ENCODE results near the gene KCNK7.
"Not testable (repeated sequence)": the region's sequence is repeated elsewhere in the genome, so short reads cannot be mapped to it uniquely, and the experiment has no call there.

Gene KCNK7, protein sequence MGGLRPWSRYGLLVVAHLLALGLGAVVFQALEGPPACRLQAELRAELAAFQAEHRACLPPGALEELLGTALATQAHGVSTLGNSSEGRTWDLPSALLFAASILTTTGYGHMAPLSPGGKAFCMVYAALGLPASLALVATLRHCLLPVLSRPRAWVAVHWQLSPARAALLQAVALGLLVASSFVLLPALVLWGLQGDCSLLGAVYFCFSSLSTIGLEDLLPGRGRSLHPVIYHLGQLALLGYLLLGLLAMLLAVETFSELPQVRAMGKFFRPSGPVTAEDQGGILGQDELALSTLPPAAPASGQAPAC

DNA sequence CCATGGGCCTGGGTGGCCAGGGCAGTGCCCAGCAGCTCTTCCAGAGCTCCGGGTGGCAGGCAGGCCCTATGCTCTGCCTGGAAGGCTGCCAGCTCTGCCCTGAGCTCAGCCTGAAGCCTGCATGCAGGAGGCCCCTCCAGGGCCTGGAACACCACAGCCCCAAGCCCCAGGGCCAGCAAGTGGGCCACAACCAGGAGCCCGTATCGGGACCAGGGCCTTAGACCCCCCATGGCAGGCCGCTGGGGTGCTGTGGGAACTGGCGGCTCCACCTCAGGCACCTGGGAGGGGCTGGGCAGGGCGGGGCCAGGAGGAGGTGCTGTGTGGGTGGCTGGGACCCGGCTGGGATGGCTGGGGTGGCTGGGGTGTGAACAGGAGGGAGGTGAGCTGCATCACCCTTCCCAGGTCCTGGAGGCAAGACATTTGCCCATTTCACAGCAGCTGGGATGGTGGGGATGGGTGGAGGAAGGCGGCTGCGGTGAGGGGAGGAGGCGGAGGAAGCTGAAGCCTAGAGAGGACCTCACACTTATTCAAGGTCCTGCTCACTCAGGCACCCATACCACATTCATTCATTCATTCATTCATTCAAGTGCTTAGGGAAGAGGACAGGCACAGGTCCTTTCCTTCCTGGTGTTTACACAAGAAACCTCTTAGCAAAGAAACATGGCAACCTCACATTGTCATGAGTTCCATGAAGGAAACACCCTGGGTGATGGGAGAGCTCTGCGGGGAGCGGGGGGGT lies at the start of gene KCNK7:
Gene KCNK7 (minus strand): TSS at position 258 of the 739 bp plus-strand sequence. CDS start 28 bp downstream, at position 230.
- no peak within 1 kb of the TSS for H3K4me3 ChIP-seq (ENCODE audit: low read length)
- peaks cover 13% of the 10 kb centered on the region for H3K4me1 ChIP-seq (ENCODE audit: control insufficient read depth, insufficient read depth, low read length)
- DNase-seq (ENCODE audit: low read depth) = no peak
- peak within 1 kb of the TSS; percentile 46 for H3K9ac ChIP-seq (ENCODE audit: low read length)
- H3K27me3 ChIP-seq (replicated peaks; ENCODE audit: control insufficient read depth, insufficient read depth, low read length) = no peaks in the 10 kb centered on the region
- peaks cover 18% of the 10 kb centered on the region for H3K36me3 ChIP-seq (ENCODE audit: control insufficient read depth, insufficient read depth, low read length, severe bottlenecking)
- no peaks in the 10 kb centered on the region for H3K9me3 ChIP-seq (ENCODE audit: control insufficient read depth, low read length)

DNA sequence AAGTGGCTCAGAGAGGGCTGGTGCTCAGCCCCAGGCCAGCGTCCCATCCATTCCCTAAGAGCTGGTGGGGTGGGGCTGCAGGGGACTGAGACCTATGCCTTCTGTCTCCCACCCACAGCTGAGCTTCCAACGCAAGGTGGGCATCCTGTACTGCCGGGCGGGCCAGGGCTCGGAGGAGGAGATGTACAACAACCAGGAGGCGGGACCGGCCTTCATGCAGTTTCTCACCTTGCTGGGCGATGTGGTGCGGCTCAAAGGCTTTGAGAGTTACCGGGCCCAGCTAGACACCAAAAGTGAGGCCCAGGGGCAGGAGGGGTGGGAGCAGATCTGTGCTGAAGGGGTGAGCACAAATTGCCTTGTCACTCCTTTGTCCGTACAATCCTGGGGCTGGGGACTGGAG lies 49.2 kb upstream of the KCNK7 start:
- H3K9ac ChIP-seq (ENCODE audit: low read length) = no peak overlapping the region
- no peak overlapping the region for H3K4me3 ChIP-seq (ENCODE audit: low read length)
- no peaks in the 10 kb centered on the region for H3K27me3 ChIP-seq (replicated peaks; ENCODE audit: control insufficient read depth, insufficient read depth, low read length)
- no peaks in the 10 kb centered on the region for H3K9me3 ChIP-seq (ENCODE audit: control insufficient read depth, low read length)
- no peaks in the 10 kb centered on the region for H3K36me3 ChIP-seq (ENCODE audit: control insufficient read depth, insufficient read depth, low read length, severe bottlenecking)
- DNase-seq (ENCODE audit: low read depth) = no peak
- H3K4me1 ChIP-seq (ENCODE audit: control insufficient read depth, insufficient read depth, low read length) = no peaks in the 10 kb centered on the region

DNA sequence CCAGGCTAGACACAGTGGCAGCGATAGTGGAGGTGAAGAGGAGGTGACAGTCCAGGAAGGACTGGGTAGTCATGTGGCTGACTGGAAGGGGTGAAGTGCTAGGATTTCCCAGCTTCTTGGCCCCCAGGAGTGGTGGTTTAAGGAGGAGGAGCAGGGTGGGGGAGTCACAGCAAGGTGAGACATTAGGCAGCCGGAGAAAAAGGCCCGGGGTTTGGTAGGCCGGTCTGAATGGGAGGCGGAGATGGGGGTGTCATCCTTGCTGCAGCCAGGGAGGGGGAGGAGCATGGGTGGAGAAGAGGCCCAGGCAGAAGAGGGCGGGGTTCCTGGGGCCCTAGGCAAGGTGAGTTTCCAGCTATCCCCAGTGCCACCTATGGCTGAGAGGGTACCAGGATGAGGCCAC lies 48.4 kb upstream of the KCNK7 start:
- Histone ChIP-seq H3K27me3 (replicated peaks; ENCODE audit: control insufficient read depth, insufficient read depth, low read length) (no peaks in the 10 kb centered on the region), H3K4me3 (ENCODE audit: low read length) (no peak overlapping the region), H3K9ac (ENCODE audit: low read length) (no peak overlapping the region), H3K9me3 (ENCODE audit: control insufficient read depth, low read length) (no peaks in the 10 kb centered on the region), H3K4me1 (ENCODE audit: control insufficient read depth, insufficient read depth, low read length) (no peaks in the 10 kb centered on the region), H3K36me3 (ENCODE audit: control insufficient read depth, insufficient read depth, low read length, severe bottlenecking) (no peaks in the 10 kb centered on the region)
- no peak for DNase-seq (ENCODE audit: low read depth)

DNA sequence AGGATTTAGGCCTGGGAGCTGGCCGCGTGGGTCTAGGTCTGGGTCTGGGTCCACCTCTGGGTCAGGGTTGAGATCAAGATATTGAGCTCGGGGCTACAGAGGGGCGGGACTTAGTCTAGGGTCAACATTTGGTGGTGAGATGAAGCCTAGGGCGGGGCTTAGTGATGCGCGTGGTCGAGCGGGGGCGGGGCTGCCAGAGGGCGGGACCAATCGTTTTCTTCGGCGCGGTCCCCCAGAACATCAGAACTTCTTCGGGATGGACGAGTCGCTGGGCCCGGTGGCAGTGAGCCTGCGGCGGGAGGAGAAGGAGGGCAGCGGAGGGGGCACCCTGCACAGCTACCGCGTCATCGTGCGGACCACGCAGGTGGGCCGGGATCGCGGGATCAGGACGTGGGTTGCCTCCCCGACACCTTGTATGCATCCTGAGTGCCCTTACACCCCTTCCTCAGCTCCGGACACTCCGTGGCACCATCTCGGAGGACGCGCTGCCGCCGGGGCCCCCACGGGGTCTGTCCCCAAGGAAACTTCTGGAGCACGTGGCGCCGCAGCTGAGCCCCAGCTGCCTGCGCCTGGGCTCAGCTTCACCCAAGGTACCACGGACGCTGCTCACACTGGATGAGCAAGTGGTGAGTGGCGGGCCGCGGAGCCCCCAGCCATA lies 46.5 kb upstream of the KCNK7 start:
- no peaks in the 10 kb centered on the region for H3K27me3 ChIP-seq (replicated peaks; ENCODE audit: control insufficient read depth, insufficient read depth, low read length)
- H3K4me3 ChIP-seq (ENCODE audit: low read length) = no peak overlapping the region
- H3K36me3 ChIP-seq (ENCODE audit: control insufficient read depth, insufficient read depth, low read length, severe bottlenecking) = peaks cover under 1% of the 10 kb centered on the region
- no peaks in the 10 kb centered on the region for H3K9me3 ChIP-seq (ENCODE audit: control insufficient read depth, low read length)
- no peak overlapping the region for H3K9ac ChIP-seq (ENCODE audit: low read length)
- DNase-seq (ENCODE audit: low read depth) = no peak
- H3K4me1 ChIP-seq (ENCODE audit: control insufficient read depth, insufficient read depth, low read length) = peaks cover 13% of the 10 kb centered on the region

DNA sequence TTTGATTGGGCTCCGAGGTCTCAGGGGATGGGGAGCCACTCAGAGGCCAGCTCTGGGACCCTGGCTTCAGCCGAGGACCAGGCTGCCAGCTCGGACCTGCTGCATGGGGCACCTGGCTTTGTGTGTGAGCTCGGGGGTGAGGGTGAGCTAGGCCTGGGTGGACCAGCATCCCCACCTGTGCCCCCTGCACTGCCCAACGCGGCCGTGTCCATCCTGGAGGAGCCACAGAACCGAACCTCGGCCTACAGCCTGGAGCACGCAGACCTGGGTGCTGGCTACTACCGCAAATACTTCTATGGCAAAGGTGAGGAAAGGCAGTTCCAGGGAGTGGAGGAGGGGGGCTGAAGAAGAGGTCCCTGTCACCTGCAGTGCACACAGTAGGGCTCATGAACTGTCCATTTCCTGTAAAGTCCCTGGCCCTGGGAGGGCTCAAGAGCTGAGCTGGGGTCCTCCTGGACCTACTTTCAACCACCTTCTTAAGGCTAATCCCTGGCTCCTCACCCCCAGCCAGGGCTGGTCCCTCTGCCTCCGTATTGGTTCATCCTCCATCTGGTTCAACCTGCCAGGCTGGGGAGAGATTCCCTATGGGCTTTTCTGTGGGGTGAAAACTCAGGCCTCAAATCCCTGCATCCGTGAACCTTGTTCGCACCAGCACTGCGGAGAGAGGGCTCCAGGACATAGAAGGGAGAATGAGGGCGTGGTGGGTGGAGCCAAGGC lies 45.9 kb upstream of the KCNK7 start:
- DNase-seq (ENCODE audit: low read depth) = no peak
- Histone ChIP-seq H3K4me1 (ENCODE audit: control insufficient read depth, insufficient read depth, low read length) (peaks cover 13% of the 10 kb centered on the region), H3K36me3 (ENCODE audit: control insufficient read depth, insufficient read depth, low read length, severe bottlenecking) (peaks cover 6% of the 10 kb centered on the region), H3K4me3 (ENCODE audit: low read length) (no peak overlapping the region), H3K27me3 (replicated peaks; ENCODE audit: control insufficient read depth, insufficient read depth, low read length) (no peaks in the 10 kb centered on the region), H3K9me3 (ENCODE audit: control insufficient read depth, low read length) (no peaks in the 10 kb centered on the region), H3K9ac (ENCODE audit: low read length) (no peak overlapping the region)

DNA sequence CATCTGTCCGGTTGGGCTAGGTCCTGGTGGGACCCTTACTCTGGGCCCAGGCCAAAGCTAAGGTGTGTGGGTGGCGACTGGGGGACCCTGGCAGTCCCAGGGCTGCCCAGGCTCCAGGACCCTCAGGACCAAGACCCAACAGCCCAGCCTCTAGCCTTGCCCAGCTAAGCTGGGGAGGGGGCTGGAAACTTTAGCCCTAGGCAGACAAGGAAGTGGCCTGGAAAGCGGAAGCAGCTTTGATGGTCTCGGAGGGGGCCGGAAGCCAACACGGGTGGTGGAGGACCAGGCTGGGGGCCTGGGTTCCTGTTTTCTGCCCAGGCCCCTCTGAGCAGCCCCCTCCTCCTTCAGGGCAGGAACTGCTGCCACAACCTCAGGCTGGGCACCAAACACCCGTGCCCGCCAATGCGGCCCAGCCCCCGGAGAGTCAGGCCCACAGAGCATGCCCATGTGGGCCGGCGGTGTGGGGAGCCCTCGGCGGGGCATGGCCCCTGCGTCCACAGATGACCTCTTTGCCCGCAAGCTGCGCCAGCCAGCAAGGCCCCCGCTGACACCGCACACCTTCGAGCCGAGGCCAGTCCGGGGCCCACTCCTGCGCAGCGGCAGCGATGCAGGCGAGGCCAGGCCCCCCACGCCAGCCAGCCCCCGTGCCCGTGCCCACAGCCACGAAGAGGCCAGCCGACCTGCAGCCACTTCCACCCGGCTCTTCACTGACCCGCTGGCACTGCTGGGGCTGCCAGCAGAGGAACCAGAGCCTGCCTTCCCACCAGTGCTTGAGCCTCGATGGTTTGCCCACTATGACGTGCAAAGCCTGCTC lies 45.1 kb upstream of the KCNK7 start:
- no peak overlapping the region for H3K9ac ChIP-seq (ENCODE audit: low read length)
- no peak for DNase-seq (ENCODE audit: low read depth)
- H3K4me3 ChIP-seq (ENCODE audit: low read length) = no peak overlapping the region
- H3K4me1 ChIP-seq (ENCODE audit: control insufficient read depth, insufficient read depth, low read length) = peaks cover 13% of the 10 kb centered on the region
- peaks cover 14% of the 10 kb centered on the region for H3K36me3 ChIP-seq (ENCODE audit: control insufficient read depth, insufficient read depth, low read length, severe bottlenecking)
- H3K27me3 ChIP-seq (replicated peaks; ENCODE audit: control insufficient read depth, insufficient read depth, low read length) = no peaks in the 10 kb centered on the region
- no peaks in the 10 kb centered on the region for H3K9me3 ChIP-seq (ENCODE audit: control insufficient read depth, low read length)

DNA sequence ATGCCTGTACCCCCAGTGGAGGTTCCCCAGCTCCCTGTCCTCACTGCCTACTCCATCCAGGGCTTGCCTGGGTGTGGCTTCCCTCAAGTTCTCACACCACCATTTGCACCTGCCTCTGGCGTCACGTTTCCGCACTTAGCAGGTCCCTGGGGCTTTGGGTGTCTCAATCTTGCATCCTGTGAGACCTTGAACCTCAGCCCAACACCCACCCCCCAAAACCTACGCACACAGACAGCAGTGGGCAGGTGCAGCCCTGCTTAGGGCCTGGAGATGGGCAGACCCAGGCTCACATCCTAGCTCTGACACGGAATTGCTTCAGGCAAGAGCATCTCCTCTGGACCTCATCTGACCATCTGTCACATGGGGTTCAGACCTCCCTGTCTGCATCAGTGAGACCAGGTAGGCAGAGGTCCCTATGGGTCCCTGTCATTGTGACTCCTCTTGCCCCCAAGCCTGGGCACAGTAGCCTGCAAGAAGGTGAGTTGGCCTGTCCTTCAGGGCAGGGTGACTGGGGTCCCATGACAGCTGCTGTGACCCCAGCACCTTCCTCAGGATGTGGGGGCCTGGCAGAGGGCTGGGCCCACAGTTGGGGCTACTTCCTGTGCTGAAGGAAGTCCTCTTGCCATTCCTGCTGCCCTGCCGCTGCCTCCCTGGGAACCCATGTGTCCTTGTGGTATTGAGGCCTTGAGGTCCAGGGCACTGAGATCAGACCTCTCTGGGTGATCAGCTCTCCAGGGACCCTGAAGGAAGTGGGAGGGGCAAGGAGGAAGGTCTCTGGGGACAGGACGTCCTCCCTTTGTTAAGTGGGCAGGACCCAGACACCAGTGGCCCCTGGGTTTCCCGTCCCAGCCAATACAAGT lies 44.3 kb upstream of the KCNK7 start:
- H3K4me1 ChIP-seq (ENCODE audit: control insufficient read depth, insufficient read depth, low read length) = peaks cover 13% of the 10 kb centered on the region
- no peaks in the 10 kb centered on the region for H3K27me3 ChIP-seq (replicated peaks; ENCODE audit: control insufficient read depth, insufficient read depth, low read length)
- DNase-seq (ENCODE audit: low read depth) = no peak
- H3K36me3 ChIP-seq (ENCODE audit: control insufficient read depth, insufficient read depth, low read length, severe bottlenecking) = peaks cover 22% of the 10 kb centered on the region
- no peaks in the 10 kb centered on the region for H3K9me3 ChIP-seq (ENCODE audit: control insufficient read depth, low read length)
- no peak overlapping the region for H3K9ac ChIP-seq (ENCODE audit: low read length)
- no peak overlapping the region for H3K4me3 ChIP-seq (ENCODE audit: low read length)

DNA sequence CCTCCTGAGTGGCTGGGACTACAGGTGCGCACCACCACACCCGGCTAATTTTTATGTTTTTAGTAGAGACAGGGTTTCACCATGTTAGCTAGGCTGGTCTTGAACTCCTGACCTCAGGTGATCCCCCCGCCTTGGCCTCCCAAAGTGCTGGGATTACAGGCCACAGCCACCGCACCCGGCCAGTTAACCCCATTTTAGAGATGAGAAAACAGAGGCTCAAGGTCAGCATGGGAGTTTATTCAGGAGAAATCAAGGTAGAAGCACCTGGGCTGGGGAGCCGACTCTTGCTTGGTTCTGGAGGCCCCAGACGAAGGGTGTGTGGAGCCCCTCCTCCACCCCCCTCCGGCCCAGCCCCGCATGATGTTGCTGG lies 43.6 kb upstream of the KCNK7 start:
- not testable (repeated sequence) for H3K9ac ChIP-seq (ENCODE audit: low read length); DNase-seq (ENCODE audit: low read depth); H3K4me3 ChIP-seq (ENCODE audit: low read length); H3K27me3 ChIP-seq (replicated peaks; ENCODE audit: control insufficient read depth, insufficient read depth, low read length); H3K9me3 ChIP-seq (ENCODE audit: control insufficient read depth, low read length)
- peaks cover 13% of the 10 kb centered on the region for H3K4me1 ChIP-seq (ENCODE audit: control insufficient read depth, insufficient read depth, low read length)
- peaks cover 28% of the 10 kb centered on the region for H3K36me3 ChIP-seq (ENCODE audit: control insufficient read depth, insufficient read depth, low read length, severe bottlenecking)

DNA sequence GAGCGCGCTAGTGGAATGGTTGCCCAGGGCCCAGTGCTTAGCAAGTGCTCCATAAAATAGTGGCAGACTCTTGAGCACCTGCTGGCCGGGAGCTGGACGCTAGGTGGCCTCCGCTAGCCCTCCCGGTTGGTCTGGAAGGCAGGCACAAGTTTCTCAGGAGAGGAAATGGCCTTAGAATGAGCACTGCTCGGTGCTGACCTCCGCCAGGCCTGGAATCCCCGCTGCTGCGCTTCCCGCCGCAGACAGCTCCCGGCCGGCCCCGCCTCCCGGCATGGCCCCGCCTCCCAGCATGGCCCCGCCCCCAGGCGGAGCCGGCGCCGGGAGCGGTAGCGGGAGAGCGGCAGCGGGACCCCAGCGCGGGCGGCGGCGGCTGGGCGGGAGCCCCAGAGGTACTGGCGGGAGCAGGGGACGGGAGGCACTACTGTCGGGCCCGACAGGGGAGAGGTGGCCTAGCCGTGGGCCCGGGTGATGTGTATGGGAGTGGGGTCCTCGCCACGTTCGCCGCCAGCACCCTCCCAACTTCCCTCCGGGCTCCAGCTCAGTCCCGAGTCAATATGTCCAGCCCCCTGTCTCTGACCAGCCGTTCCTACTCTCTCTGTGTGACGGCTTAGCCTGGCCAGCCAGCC lies 42.3 kb upstream of the KCNK7 start, which contains the start of gene SIPA1:
Gene SIPA1 (plus strand): TSS at position 308 of the 626 bp plus-strand sequence. CDS start 2,821 bp downstream, outside the sequence.
- Histone ChIP-seq H3K9ac (ENCODE audit: low read length) (peak within 1 kb of the TSS; percentile 79), H3K4me3 (ENCODE audit: low read length) (peak within 1 kb of the TSS; percentile 85), H3K36me3 (ENCODE audit: control insufficient read depth, insufficient read depth, low read length, severe bottlenecking) (peaks cover 31% of the 10 kb centered on the region), H3K9me3 (ENCODE audit: control insufficient read depth, low read length) (no peaks in the 10 kb centered on the region), H3K4me1 (ENCODE audit: control insufficient read depth, insufficient read depth, low read length) (peaks cover 13% of the 10 kb centered on the region), H3K27me3 (replicated peaks; ENCODE audit: control insufficient read depth, insufficient read depth, low read length) (no peaks in the 10 kb centered on the region)
- DNase-seq (ENCODE audit: low read depth) = peak; percentile 90
